Tibial artery (tissue), 4 donors: ENCODE results near the gene TGOLN2.

Source experiments
- DNase-seq, 2 donors: peaks; one replicate each; pipeline ENCODE4 v3.0.0-alpha.2; 2019
- H3K27ac ChIP-seq, 2 donors: fragments of 200-600 bp; sonication (generic) in 1 of 2; 1 replicate in 1 of 2; 2 replicates in 1 of 2; pipeline ENCODE4 v1.5.1; 2018 to 2019; ENCODE audit warnings: mild to moderate bottlenecking in 1 of 2
- H3K27me3 ChIP-seq, 2 donors: fragments of 200-600 bp; sonication (generic) in 1 of 2; one replicate each; pipeline versions ENCODE4 v1.5.1 to v1.6.0; 2016 to 2019
- H3K36me3 ChIP-seq, 3 donors: fragments of 200-600 bp; sonication (generic) in 2 of 3; one replicate each; pipeline ENCODE4 v1.5.1; 2016 to 2019; ENCODE audit warnings: mild to moderate bottlenecking in 2 of 3
- H3K4me1 ChIP-seq, 4 donors: fragments of 200-600 bp; sonication (generic) in 2 of 4; 1 replicate in 3 of 4; 2 replicates in 1 of 4; pipeline ENCODE4 v1.5.1; 2016 to 2019
- H3K4me3 ChIP-seq, 2 donors: fragments of 200-600 bp; sonication (generic) in 1 of 2; 1 replicate in 1 of 2; 2 replicates in 1 of 2; pipeline ENCODE4 v1.5.1; 2018 to 2019; ENCODE audit warnings: mild to moderate bottlenecking in 2 of 2
- H3K9me3 ChIP-seq, 3 donors: fragments of 200-600 bp; sonication (generic) in 1 of 3; one replicate each; pipeline ENCODE4 v1.5.1; 2016 to 2019
- CTCF ChIP-seq, 2 experiments: fragments of 200-600 bp in 1 of 2; fragments of 450-650 bp in 1 of 2; IDR thresholded peaks; one replicate each; pipeline ENCODE4 v1.5.1; 2017 to 2019; ENCODE audit warnings: antibody characterized with exemption in 2 of 2, mild to moderate bottlenecking in 1 of 2, moderate library complexity in 1 of 2
- intact Hi-C: fragments of 100-400 bp; cut with DNase I; formaldehyde crosslinking; loops from one replicate; pipeline ENCODE4 v1.15.0; 2023; ENCODE audit warnings: low total_unique reads

Gene TGOLN2

GRCh38 chr2:85308896-85309555 is 18.8 kb downstream of the TGOLN2 start:
- intact Hi-C loops: no loop called here
- peaks cover 18 to 60% (median 49%) of the 10 kb centered on the region in 3 donors for H3K36me3 ChIP-seq
- peaks cover 0 to 12% (median 9%) of the 10 kb centered on the region in 4 donors for H3K4me1 ChIP-seq
- peak; percentile 62 to 83 for DNase-seq
- TF ChIP-seq CTCF (IDR thresholded peaks at IDR 0.05): no peak
- H3K9me3 ChIP-seq: no peaks in the 10 kb centered on the region
- H3K27ac ChIP-seq: peak overlapping the region; percentile 52 to 63
- no peak overlapping the region for H3K4me3 ChIP-seq
- H3K27me3 ChIP-seq: no peaks in the 10 kb centered on the region

- no peaks in the 10 kb centered on the region for H3K27me3 ChIP-seq
- no peak for DNase-seq
- H3K36me3 ChIP-seq: peaks cover 18 to 66% (median 53%) of the 10 kb centered on the region in 3 donors
- H3K4me3 ChIP-seq: no peak overlapping the region
- peak overlapping the region in 1 of 2 donors; percentile 63 for H3K27ac ChIP-seq
- H3K9me3 ChIP-seq: no peaks in the 10 kb centered on the region
- intact Hi-C loops: no loop called here
- H3K4me1 ChIP-seq: peaks cover 0 to 12% (median 9%) of the 10 kb centered on the region in 4 donors
- TF ChIP-seq CTCF (IDR thresholded peaks at IDR 0.05): no peak
These were observed 19.6 kb downstream of the TGOLN2 start for GRCh38 chr2:85308201-85308600.

GRCh38 chr2:85307527-85307897 is 20.3 kb downstream of the TGOLN2 start:
- Histone ChIP-seq H3K4me3 (no peak overlapping the region), H3K36me3 (peaks cover 18 to 70% (median 59%) of the 10 kb centered on the region in 3 donors), H3K27me3 (no peaks in the 10 kb centered on the region), H3K27ac (no peak overlapping the region), H3K4me1 (peaks cover 0 to 12% (median 9%) of the 10 kb centered on the region in 4 donors), H3K9me3 (no peaks in the 10 kb centered on the region)
- no peak for DNase-seq
- no peak for TF ChIP-seq CTCF (IDR thresholded peaks at IDR 0.05)
- intact Hi-C loops: no loop called here

GRCh38 chr2:85303780-85304531 is 23.8 kb downstream of the TGOLN2 start:
- DNase-seq: peak in 1 of 2 donors; percentile 43
- intact Hi-C loops: no loop called here

GRCh38 chr2:85302121-85302520 is 25.7 kb downstream of the TGOLN2 start:
- DNase-seq: no peak
- Histone ChIP-seq H3K4me3 (no peak overlapping the region), H3K9me3 (no peaks in the 10 kb centered on the region), H3K4me1 (no peaks in the 10 kb centered on the region), H3K27me3 (no peaks in the 10 kb centered on the region), H3K36me3 (peaks cover 18 to 49% (median 46%) of the 10 kb centered on the region in 3 donors), H3K27ac (no peak overlapping the region)
- intact Hi-C loops: no loop called here
- no peak for TF ChIP-seq CTCF (IDR thresholded peaks at IDR 0.05)

More at GRCh38 chr2:85303780-85304531, 23.8 kb downstream of the TGOLN2 start:
- H3K36me3 ChIP-seq: peaks cover 18 to 58% (median 56%) of the 10 kb centered on the region in 3 donors
- H3K27ac ChIP-seq: no peak overlapping the region
- H3K4me1 ChIP-seq: peaks cover 0 to 7% (median 5%) of the 10 kb centered on the region in 4 donors
- no peaks in the 10 kb centered on the region for H3K9me3 ChIP-seq
- no peak for TF ChIP-seq CTCF (IDR thresholded peaks at IDR 0.05)
- no peak overlapping the region for H3K4me3 ChIP-seq
- no peaks in the 10 kb centered on the region for H3K27me3 ChIP-seq
